ENCODE measurements around the gene DYNLT4.
A peak's percentile ranks its signal among the peaks of the same experiment; 100 is the strongest.

DYNLT4 gene, protein sequence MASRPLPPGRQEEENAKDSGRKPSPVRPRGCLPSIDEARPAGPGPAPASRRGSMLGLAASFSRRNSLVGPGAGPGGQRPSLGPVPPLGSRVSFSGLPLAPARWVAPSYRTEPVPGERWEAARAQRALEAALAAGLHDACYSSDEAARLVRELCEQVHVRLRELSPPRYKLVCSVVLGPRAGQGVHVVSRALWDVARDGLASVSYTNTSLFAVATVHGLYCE

DNA sequence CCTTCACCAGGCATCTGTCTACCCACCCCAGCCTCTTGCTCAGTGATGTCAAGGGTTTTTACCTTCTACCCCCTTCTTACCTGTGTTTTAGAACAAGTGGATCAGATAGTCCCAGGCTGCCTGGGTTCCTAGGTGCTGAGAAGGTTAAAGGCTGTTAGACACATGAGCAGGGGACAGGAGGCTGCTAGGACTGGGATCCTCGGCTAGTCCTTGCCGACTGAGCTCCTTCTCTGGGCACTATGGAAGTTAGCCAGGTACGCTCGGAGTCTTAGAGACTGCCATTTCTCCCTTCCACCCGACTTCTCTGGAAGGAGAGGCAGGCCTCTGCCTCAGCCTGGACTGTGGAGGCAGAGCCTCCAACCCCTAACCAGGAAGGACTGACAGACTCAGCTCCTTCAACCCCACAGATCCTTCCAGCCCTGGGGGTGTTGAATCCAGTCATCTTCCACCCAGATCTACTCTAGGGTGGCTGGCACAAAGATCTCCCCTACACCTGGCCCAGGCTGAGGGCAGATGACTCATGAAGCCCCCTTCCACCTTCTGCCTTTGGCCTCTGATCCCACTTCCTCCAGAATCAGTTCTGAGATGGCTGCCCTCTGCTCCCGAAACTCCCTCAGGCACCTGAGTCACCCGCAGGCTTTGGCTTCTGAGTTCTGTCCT is at the start of gene DYNLT4:
Gene DYNLT4, minus strand, starts transcription at position 648 of the 660 bp plus-strand sequence. CDS start 683 bp downstream, outside the sequence.
- Histone ChIP-seq H3K4me1 (ENCODE audit: control insufficient read depth, insufficient read depth, low read length) (peaks cover 73% of the 10 kb centered on the region), H3K36me3 (ENCODE audit: control insufficient read depth, insufficient read depth, low read length) (peaks cover 20% of the 10 kb centered on the region), H3K9ac (ENCODE audit: low read length) (peak within 1 kb of the TSS; percentile 89), H3K27me3 (ENCODE audit: control insufficient read depth, insufficient read depth, low read length) (no peaks in the 10 kb centered on the region), H3K9me3 (ENCODE audit: control insufficient read depth, low read length) (no peaks in the 10 kb centered on the region), H3K4me3 (ENCODE audit: low read length) (peak within 1 kb of the TSS; percentile 20)

DNA sequence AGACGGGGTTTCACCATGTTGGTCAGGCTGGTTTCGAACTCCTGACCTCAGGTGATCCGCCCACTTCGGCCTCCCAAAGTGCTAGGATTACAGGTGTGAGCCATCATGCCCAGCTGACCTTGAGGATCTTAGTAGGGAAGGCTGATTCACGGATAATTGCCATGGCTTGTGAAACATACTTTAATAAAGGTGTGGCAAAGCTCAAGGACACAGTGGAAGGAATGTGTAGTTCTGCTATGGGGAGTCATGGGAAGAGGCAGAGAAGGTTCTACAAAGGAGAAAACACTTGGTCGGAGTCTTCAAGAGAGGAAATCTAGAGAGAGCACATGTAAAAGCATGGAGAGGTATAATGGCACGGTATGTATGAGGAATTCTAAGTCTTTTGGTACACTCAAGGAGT is 48.6 kb upstream of the DYNLT4 start:
- H3K4me3 ChIP-seq (ENCODE audit: low read length): no peak overlapping the region
- no peak overlapping the region for H3K9ac ChIP-seq (ENCODE audit: low read length)
- no peaks in the 10 kb centered on the region for H3K9me3 ChIP-seq (ENCODE audit: control insufficient read depth, low read length)
- no peaks in the 10 kb centered on the region for H3K27me3 ChIP-seq (ENCODE audit: control insufficient read depth, insufficient read depth, low read length)
- H3K36me3 ChIP-seq (ENCODE audit: control insufficient read depth, insufficient read depth, low read length): no peaks in the 10 kb centered on the region
- H3K4me1 ChIP-seq (ENCODE audit: control insufficient read depth, insufficient read depth, low read length): no peaks in the 10 kb centered on the region

DNA sequence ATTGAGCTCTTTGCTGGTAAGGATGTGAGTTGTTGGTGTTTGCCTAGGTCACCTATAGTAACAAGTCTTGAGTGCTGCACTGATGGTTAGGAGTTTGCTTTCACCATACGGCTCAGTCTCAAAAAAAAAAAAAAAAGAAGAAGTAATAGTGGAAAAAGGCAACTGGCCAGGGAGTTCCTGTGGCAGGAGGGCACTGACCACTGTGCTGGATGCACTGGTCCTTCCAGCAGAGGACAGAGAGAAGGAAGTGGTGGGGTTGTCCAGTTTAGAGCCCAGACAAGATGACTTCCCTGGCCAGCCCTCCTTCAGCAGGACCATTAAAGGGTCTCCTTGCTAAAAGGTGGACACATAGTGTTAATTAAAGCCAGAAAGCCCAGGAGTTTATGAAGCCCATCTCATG is 47.8 kb upstream of the DYNLT4 start:
- H3K9ac ChIP-seq (ENCODE audit: low read length): no peak overlapping the region
- no peak overlapping the region for H3K4me3 ChIP-seq (ENCODE audit: low read length)
- no peaks in the 10 kb centered on the region for H3K36me3 ChIP-seq (ENCODE audit: control insufficient read depth, insufficient read depth, low read length)
- no peaks in the 10 kb centered on the region for H3K27me3 ChIP-seq (ENCODE audit: control insufficient read depth, insufficient read depth, low read length)
- H3K4me1 ChIP-seq (ENCODE audit: control insufficient read depth, insufficient read depth, low read length): no peaks in the 10 kb centered on the region
- no peaks in the 10 kb centered on the region for H3K9me3 ChIP-seq (ENCODE audit: control insufficient read depth, low read length)

DNA sequence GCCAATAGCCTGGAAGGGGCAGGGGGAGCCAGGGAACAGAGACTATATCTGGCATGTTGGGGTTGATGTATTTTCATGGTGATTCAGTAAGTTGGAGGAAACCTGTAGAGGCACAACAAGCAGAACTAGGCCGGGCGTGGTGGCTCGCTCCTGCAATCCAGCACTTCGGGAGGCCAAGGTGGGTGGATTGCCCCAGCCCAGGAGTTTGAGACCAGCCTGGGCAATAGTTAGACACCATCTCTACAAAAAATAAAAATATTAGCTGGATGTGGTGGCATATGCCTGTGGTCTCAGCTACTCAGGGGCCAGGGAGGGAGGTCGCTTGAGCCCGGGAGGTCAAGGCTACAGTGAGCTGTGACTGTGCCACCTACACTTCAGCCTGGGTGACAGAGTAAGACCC is 46.0 kb upstream of the DYNLT4 start:
- Histone ChIP-seq H3K4me1 (ENCODE audit: control insufficient read depth, insufficient read depth, low read length) (no peaks in the 10 kb centered on the region), H3K9me3 (ENCODE audit: control insufficient read depth, low read length) (no peaks in the 10 kb centered on the region), H3K9ac (ENCODE audit: low read length) (no peak overlapping the region), H3K4me3 (ENCODE audit: low read length) (no peak overlapping the region), H3K27me3 (ENCODE audit: control insufficient read depth, insufficient read depth, low read length) (no peaks in the 10 kb centered on the region), H3K36me3 (ENCODE audit: control insufficient read depth, insufficient read depth, low read length) (no peaks in the 10 kb centered on the region)

DNA sequence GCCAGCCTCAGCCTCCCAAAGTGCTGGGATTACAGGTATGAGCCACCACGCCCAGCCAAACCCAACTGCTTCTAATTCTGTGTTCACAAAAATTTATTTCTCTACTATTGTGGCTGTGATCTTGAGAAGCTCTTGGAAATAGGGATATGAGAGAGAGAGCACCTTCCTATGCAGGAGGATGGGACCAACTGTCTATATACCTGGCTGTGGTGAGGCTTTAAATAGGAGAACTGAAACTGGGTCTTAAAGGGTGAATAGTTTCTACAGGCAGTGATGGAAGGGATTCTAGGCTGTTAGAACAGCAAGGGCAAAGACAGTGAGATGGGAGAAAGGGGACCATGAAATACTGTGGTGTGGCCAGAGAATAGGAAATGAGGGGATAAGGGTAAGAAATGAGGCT is 44.2 kb upstream of the DYNLT4 start:
- Histone ChIP-seq H3K9ac (ENCODE audit: low read length) (no peak overlapping the region), H3K36me3 (ENCODE audit: control insufficient read depth, insufficient read depth, low read length) (no peaks in the 10 kb centered on the region), H3K9me3 (ENCODE audit: control insufficient read depth, low read length) (no peaks in the 10 kb centered on the region), H3K4me3 (ENCODE audit: low read length) (no peak overlapping the region), H3K4me1 (ENCODE audit: control insufficient read depth, insufficient read depth, low read length) (no peaks in the 10 kb centered on the region), H3K27me3 (ENCODE audit: control insufficient read depth, insufficient read depth, low read length) (no peaks in the 10 kb centered on the region)

DNA sequence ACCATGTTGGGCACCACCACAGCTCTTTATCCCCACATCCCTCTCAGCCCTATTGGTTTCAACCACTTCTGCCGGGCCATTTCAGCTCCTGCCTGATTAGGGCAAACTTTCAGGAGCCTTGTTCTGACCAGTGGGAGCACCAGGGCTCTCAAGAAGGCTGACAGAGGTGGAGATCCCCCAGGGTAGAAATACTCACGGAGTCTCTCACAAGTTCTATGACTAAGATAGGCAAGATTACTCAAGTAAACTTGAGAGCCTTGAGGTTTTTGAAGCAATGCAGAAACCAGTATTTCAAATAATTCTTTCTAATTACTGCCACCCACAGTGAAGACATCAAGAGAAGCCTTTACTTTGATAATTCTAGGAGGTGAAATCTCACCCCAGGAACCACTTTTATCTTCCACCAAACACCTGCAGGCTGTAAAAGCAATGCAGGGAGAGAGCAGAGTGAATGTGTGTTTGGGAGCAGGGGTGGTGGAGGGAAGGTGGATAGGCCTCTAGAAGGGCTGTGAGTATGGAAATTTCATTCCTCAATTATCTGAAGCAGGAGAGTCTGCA is 42.5 kb upstream of the DYNLT4 start:
- no peaks in the 10 kb centered on the region for H3K4me1 ChIP-seq (ENCODE audit: control insufficient read depth, insufficient read depth, low read length)
- no peaks in the 10 kb centered on the region for H3K9me3 ChIP-seq (ENCODE audit: control insufficient read depth, low read length)
- H3K36me3 ChIP-seq (ENCODE audit: control insufficient read depth, insufficient read depth, low read length): no peaks in the 10 kb centered on the region
- H3K9ac ChIP-seq (ENCODE audit: low read length): no peak overlapping the region
- no peaks in the 10 kb centered on the region for H3K27me3 ChIP-seq (ENCODE audit: control insufficient read depth, insufficient read depth, low read length)
- no peak overlapping the region for H3K4me3 ChIP-seq (ENCODE audit: low read length)

DNA sequence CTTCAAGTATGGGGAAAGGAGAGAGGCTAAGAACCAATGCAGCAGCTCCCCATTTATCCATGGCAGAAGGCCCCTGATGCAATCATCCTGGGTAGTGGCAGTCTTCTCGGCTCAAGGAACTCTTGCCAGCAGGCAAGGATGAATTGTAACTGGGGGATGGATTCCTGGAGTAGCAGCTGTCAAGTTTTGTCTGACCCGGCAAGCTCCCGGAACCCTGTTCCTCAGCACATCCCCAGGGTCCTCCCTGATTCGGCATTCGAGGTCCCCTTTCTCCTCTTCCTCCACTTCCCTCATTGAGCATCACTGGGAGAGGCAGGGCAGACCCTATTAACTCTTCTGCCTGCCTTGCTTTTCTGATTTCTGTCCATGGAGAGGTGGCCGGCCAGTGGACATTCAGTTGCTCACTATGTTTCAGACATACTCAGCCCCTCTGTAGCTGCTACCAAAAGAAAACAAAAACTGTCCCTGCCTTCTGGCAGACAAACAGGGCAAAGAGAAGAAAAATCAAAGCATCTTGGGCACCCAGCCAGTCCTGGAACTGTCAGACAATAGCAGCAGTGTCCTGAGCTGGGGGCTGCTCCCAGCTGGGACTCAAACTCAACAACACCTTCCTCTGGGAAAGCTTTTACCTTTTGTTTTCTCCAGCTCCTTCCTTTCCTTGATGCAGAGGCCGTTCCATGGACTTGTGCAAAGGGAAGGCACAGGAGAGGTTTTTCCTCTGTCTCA is 41.5 kb upstream of the DYNLT4 start:
- Histone ChIP-seq H3K9me3 (ENCODE audit: control insufficient read depth, low read length) (no peaks in the 10 kb centered on the region), H3K36me3 (ENCODE audit: control insufficient read depth, insufficient read depth, low read length) (no peaks in the 10 kb centered on the region), H3K4me1 (ENCODE audit: control insufficient read depth, insufficient read depth, low read length) (no peaks in the 10 kb centered on the region), H3K27me3 (ENCODE audit: control insufficient read depth, insufficient read depth, low read length) (no peaks in the 10 kb centered on the region), H3K9ac (ENCODE audit: low read length) (no peak overlapping the region), H3K4me3 (ENCODE audit: low read length) (no peak overlapping the region)

DNA sequence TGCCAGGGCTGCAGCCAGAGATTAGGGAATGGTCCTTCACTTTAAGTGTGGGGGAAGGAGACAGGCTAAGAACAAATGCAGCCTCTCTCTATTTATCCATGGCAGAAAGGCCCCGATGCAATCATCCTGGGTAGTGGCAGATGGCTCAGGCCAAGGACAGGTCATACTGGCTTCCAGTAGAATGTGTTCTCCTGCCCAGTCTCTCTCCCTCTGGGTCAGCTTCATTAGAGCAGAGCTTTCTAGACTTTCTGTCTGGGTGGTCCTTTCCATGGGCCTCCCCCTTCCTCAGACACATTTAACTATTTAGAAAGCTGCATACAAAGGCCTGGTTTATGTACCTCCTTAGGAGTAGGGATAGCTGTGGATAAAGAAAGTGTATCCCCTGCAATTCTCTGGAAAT is 40.7 kb upstream of the DYNLT4 start:
- Histone ChIP-seq H3K27me3 (ENCODE audit: control insufficient read depth, insufficient read depth, low read length) (peaks cover under 1% of the 10 kb centered on the region), H3K4me3 (ENCODE audit: low read length) (no peak overlapping the region), H3K36me3 (ENCODE audit: control insufficient read depth, insufficient read depth, low read length) (no peaks in the 10 kb centered on the region), H3K9ac (ENCODE audit: low read length) (no peak overlapping the region), H3K4me1 (ENCODE audit: control insufficient read depth, insufficient read depth, low read length) (no peaks in the 10 kb centered on the region), H3K9me3 (ENCODE audit: control insufficient read depth, low read length) (no peaks in the 10 kb centered on the region)

DNA sequence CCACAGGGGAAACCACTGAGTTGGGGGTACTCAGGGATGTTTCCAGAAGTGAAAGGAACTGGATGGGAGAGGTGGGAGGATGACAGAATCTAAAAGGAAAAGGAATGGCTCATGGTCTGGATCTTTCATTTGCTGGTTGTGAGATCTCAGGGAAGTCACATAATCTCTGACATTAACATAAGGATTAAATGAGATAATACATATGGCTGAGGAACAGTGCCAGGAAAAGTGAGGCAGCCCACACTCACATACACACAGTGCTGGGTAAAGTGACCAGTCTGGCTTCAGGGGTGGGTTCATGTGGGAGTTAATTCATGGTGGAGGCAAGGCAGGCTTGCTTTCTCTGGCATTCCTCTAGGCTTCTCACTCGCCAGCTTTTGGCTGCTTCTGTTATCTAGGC is 39.8 kb upstream of the DYNLT4 start:
- Histone ChIP-seq H3K4me1 (ENCODE audit: control insufficient read depth, insufficient read depth, low read length) (no peaks in the 10 kb centered on the region), H3K9ac (ENCODE audit: low read length) (no peak overlapping the region), H3K4me3 (ENCODE audit: low read length) (no peak overlapping the region), H3K9me3 (ENCODE audit: control insufficient read depth, low read length) (no peaks in the 10 kb centered on the region), H3K36me3 (ENCODE audit: control insufficient read depth, insufficient read depth, low read length) (no peaks in the 10 kb centered on the region), H3K27me3 (ENCODE audit: control insufficient read depth, insufficient read depth, low read length) (peaks cover 3% of the 10 kb centered on the region)

DNA sequence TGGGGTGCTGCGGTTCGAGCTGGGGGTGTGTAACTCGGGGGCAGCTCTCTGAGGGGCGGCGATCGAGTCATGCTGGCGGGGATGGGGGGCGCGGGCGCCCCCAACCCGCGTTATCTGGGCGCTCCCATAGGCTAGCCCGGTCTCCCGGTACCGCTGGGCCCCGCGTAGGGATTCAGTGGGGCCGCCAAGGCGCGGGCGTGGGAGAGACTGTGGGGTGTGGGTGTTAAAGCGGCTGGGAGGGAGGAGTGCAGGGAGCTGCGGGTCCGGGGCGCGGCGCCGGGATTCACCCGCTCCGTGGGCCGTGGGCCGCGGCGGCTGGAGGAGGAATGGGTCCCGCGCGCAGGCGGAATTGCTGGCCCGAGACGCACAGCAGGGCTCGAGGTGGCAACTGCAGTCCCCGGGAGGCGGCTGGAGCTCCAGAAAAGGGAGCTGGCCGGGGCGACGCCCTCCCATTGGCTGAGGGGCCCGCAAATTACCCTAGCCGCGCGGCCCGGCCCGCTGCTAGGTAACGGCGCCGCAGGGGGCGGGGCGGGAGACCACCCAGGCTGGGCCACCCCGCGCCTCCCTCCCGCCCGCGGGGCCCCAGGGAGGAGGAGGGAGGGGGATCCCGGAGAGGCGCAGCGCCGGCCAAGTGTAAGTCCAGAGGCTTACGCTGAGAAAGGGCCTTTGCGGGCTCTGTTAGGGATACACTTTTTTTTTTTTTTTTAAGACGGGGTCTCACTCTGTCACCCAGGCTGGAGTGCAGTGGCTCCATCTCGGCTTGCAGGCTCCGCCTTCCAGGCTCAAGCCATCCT is 35.9 kb upstream of the DYNLT4 start, which contains the start of gene PTCH2:
Gene PTCH2, minus strand, starts transcription at position 392 of the 794 bp plus-strand sequence. Its CDS starts 321 bp downstream, at position 71.
- H3K27me3 ChIP-seq (ENCODE audit: control insufficient read depth, insufficient read depth, low read length): peaks cover 3% of the 10 kb centered on the region
- H3K9me3 ChIP-seq (ENCODE audit: control insufficient read depth, low read length): no peaks in the 10 kb centered on the region
- H3K36me3 ChIP-seq (ENCODE audit: control insufficient read depth, insufficient read depth, low read length): no peaks in the 10 kb centered on the region
- no peaks in the 10 kb centered on the region for H3K4me1 ChIP-seq (ENCODE audit: control insufficient read depth, insufficient read depth, low read length)
- H3K4me3 ChIP-seq (ENCODE audit: low read length): no peak within 1 kb of the TSS
- H3K9ac ChIP-seq (ENCODE audit: low read length): peak within 1 kb of the TSS; percentile 62

DNA sequence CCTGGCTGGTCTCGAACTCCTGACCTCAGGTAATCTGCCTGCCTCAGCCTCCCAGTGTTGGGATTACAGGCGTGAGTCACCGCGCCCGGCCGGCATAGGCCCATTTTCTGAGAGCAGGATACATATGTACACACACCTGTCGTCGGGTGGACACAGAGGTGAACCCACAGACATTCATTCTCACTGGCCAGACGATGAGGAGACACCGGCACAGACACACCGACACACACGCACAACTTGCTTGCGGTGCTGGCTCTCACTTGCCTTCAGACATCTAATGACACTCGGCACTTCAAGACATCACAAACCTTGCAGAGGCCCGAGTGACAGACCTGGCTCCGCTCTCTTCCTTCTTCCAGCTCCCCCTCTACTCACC is 35.3 kb upstream of the DYNLT4 start:
- no peaks in the 10 kb centered on the region for H3K36me3 ChIP-seq (ENCODE audit: control insufficient read depth, insufficient read depth, low read length)
- no peak overlapping the region for H3K4me3 ChIP-seq (ENCODE audit: low read length)
- H3K4me1 ChIP-seq (ENCODE audit: control insufficient read depth, insufficient read depth, low read length): no peaks in the 10 kb centered on the region
- peaks cover 3% of the 10 kb centered on the region for H3K27me3 ChIP-seq (ENCODE audit: control insufficient read depth, insufficient read depth, low read length)
- H3K9ac ChIP-seq (ENCODE audit: low read length): peak overlapping the region; percentile 62
- no peaks in the 10 kb centered on the region for H3K9me3 ChIP-seq (ENCODE audit: control insufficient read depth, low read length)
